Upper lobe of left lung (tissue), 4 donors: ENCODE data around the gene HID1.

Source experiments
- POLR2A ChIP-seq, 4 donors: fragments of 450-650 bp; IDR thresholded peaks; one replicate each; pipeline ENCODE4 v1.5.1; 2016 to 2017; ENCODE audit warnings: antibody characterized with exemption in 4 of 4, mild to moderate bottlenecking in 2 of 4
- POLR2AphosphoS5 ChIP-seq, 2 donors: sonication (generic); formaldehyde crosslinking; IDR thresholded peaks; one replicate each; pipeline ENCODE4 v1.5.1; 2017; ENCODE audit warnings: antibody characterized with exemption in 2 of 2
- TF ChIP-seq, protein P1 (sequence below), 6 experiments: fragments of 450-650 bp in 4 of 6; fragments of 200-600 bp in 2 of 6; sonication (generic) in 2 of 6; IDR thresholded peaks; one replicate each; pipeline ENCODE4 v1.5.1; 2016 to 2019; ENCODE audit warnings: antibody characterized with exemption in 6 of 6

DNA sequence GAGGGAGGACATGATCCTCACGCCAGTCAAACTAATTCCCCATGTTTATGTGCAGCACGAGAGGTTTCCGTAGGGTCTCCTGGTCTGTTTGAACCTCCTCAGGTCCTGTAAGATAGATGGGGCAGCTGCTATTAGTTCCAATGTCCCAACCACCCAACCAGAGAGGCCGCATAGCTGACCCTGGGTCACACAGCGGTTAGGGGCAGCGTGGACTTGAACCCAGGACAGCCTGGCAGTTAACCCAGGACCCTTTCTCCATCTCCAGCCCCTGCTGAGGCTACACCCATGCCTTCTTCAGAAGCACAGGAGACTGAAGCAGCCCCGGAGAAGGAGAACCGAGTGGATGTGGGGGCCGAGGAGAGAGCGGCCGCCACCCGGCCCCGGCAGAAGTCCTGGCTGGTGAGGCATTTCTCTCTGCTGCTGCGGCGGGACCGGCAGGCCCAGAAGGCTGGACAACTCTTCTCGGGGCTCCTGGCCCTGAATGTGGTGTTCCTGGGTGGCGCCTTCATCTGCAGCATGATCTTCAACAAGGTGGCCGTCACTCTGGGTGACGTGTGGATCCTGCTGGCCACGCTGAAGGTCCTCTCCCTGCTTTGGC lies 31.3 kb downstream of the HID1 start:
- TF ChIP-seq, protein P1, sequence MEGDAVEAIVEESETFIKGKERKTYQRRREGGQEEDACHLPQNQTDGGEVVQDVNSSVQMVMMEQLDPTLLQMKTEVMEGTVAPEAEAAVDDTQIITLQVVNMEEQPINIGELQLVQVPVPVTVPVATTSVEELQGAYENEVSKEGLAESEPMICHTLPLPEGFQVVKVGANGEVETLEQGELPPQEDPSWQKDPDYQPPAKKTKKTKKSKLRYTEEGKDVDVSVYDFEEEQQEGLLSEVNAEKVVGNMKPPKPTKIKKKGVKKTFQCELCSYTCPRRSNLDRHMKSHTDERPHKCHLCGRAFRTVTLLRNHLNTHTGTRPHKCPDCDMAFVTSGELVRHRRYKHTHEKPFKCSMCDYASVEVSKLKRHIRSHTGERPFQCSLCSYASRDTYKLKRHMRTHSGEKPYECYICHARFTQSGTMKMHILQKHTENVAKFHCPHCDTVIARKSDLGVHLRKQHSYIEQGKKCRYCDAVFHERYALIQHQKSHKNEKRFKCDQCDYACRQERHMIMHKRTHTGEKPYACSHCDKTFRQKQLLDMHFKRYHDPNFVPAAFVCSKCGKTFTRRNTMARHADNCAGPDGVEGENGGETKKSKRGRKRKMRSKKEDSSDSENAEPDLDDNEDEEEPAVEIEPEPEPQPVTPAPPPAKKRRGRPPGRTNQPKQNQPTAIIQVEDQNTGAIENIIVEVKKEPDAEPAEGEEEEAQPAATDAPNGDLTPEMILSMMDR (IDR thresholded peaks at IDR 0.05) = no peak
- TF ChIP-seq POLR2AphosphoS5 (IDR thresholded peaks at IDR 0.05) = no peak
- no peak for TF ChIP-seq POLR2A (IDR thresholded peaks at IDR 0.05)
